ENCODE measurements around the gene TXNRD3. TPM values are rescaled to one million over a fixed set of nuclear protein-coding genes. Genes with fewer than 3 reads are reported as not detected.

The TXNRD3 gene
- total and polyA plus RNA-seq, 2 donors (not counting 1 experiment from before 2014, with no cell fraction given) = 5.2 to 8.8 TPM

GRCh38 chr3:126666658-126667528 is 12.0 kb upstream of the TXNRD3 start:
- TF ChIP-seq EZH2 (IDR thresholded peaks at IDR 0.05; ENCODE audit: low read length, missing control alignments) (no peak), CTCF (conservative IDR thresholded peaks at IDR 0.05 in 1 of 2, IDR thresholded peaks at IDR 0.05 in 1 of 2; ENCODE audit: low read depth in 1 of 2, low read length in 2 of 2) (no peak)
- no peaks in the 10 kb centered on the region for H3K4me1 ChIP-seq (ENCODE audit: control insufficient read depth, extremely low read depth, insufficient read depth, low read length)
- H3K4me2 ChIP-seq (ENCODE audit: extremely low read depth, insufficient read depth, low read length) = no peak overlapping the region
- no peak for DNase-seq (ENCODE audit: low read depth in 2 of 2)
- H3K27me3 ChIP-seq (ENCODE audit: control insufficient read depth, insufficient read depth, low read length) = peaks cover 16% of the 10 kb centered on the region
- no peak overlapping the region for H3K27ac ChIP-seq (ENCODE audit: insufficient read depth, low read length)
- H3K9me3 ChIP-seq (ENCODE audit: control insufficient read depth, insufficient read depth, low read depth, low read length) = no peaks in the 10 kb centered on the region
- no peak overlapping the region for H3K9ac ChIP-seq (ENCODE audit: insufficient read depth, low read length)
- H3K79me2 ChIP-seq (ENCODE audit: control insufficient read depth, insufficient read depth, low read length) = no peaks in the 10 kb centered on the region
- no peaks in the 10 kb centered on the region for H4K20me1 ChIP-seq (ENCODE audit: control insufficient read depth, extremely low read depth, insufficient read depth, low read length)
- H3K36me3 ChIP-seq (ENCODE audit: control insufficient read depth, insufficient read depth, low read length) = no peaks in the 10 kb centered on the region
- H2AFZ ChIP-seq (ENCODE audit: low read length) = no peak overlapping the region
- no peak overlapping the region for H3K4me3 ChIP-seq (replicated peaks in 1 of 4; ENCODE audit: control extremely low read depth in 1 of 4, insufficient read depth in 1 of 4, low read depth in 3 of 4, low read length in 4 of 4)

GRCh38 chr3:126665959-126666657 is 11.2 kb upstream of the TXNRD3 start:
- Histone ChIP-seq H3K4me2 (ENCODE audit: extremely low read depth, insufficient read depth, low read length) (no peak overlapping the region), H3K79me2 (ENCODE audit: control insufficient read depth, insufficient read depth, low read length) (no peaks in the 10 kb centered on the region), H2AFZ (ENCODE audit: low read length) (no peak overlapping the region), H3K9ac (ENCODE audit: insufficient read depth, low read length) (no peak overlapping the region), H3K36me3 (ENCODE audit: control insufficient read depth, insufficient read depth, low read length) (no peaks in the 10 kb centered on the region), H3K4me3 (replicated peaks in 1 of 4; ENCODE audit: control extremely low read depth in 1 of 4, insufficient read depth in 1 of 4, low read depth in 3 of 4, low read length in 4 of 4) (no peak overlapping the region), H3K9me3 (ENCODE audit: control insufficient read depth, insufficient read depth, low read depth, low read length) (no peaks in the 10 kb centered on the region), H3K27ac (ENCODE audit: insufficient read depth, low read length) (no peak overlapping the region), H4K20me1 (ENCODE audit: control insufficient read depth, extremely low read depth, insufficient read depth, low read length) (no peaks in the 10 kb centered on the region), H3K4me1 (ENCODE audit: control insufficient read depth, extremely low read depth, insufficient read depth, low read length) (no peaks in the 10 kb centered on the region), H3K27me3 (ENCODE audit: control insufficient read depth, insufficient read depth, low read length) (peaks cover 16% of the 10 kb centered on the region)
- DNase-seq (ENCODE audit: low read depth in 2 of 2) = no peak
- TF ChIP-seq CTCF (conservative IDR thresholded peaks at IDR 0.05 in 1 of 2, IDR thresholded peaks at IDR 0.05 in 1 of 2; ENCODE audit: low read depth in 1 of 2, low read length in 2 of 2) = no peak

- Histone ChIP-seq H3K36me3 (ENCODE audit: control insufficient read depth, insufficient read depth, low read length) (no peaks in the 10 kb centered on the region), H3K9ac (ENCODE audit: insufficient read depth, low read length) (no peak overlapping the region), H3K27me3 (ENCODE audit: control insufficient read depth, insufficient read depth, low read length) (peaks cover 19% of the 10 kb centered on the region), H3K27ac (ENCODE audit: insufficient read depth, low read length) (no peak overlapping the region), H3K79me2 (ENCODE audit: control insufficient read depth, insufficient read depth, low read length) (no peaks in the 10 kb centered on the region), H3K4me2 (ENCODE audit: extremely low read depth, insufficient read depth, low read length) (no peak overlapping the region), H4K20me1 (ENCODE audit: control insufficient read depth, extremely low read depth, insufficient read depth, low read length) (no peaks in the 10 kb centered on the region), H3K9me3 (ENCODE audit: control insufficient read depth, insufficient read depth, low read depth, low read length) (no peaks in the 10 kb centered on the region), H3K4me1 (ENCODE audit: control insufficient read depth, extremely low read depth, insufficient read depth, low read length) (no peaks in the 10 kb centered on the region), H2AFZ (ENCODE audit: low read length) (no peak overlapping the region), H3K4me3 (replicated peaks in 1 of 4; ENCODE audit: control extremely low read depth in 1 of 4, insufficient read depth in 1 of 4, low read depth in 3 of 4, low read length in 4 of 4) (no peak overlapping the region)
- TF ChIP-seq EZH2 (IDR thresholded peaks at IDR 0.05; ENCODE audit: low read length, missing control alignments) (no peak), CTCF (conservative IDR thresholded peaks at IDR 0.05 in 1 of 2, IDR thresholded peaks at IDR 0.05 in 1 of 2; ENCODE audit: low read depth in 1 of 2, low read length in 2 of 2) (no peak)
- no peak for DNase-seq (ENCODE audit: low read depth in 2 of 2)
Observed at GRCh38 chr3:126665221-126665936, 10.5 kb upstream of the TXNRD3 start.

Data from fibroblast of lung (primary cell).